OCI-LY3 (cell line): Measurements from ENCODE around the gene LRRC26.
A peak's percentile ranks its signal among the peaks of the same experiment; 100 is the strongest.

ENCODE experiments used
- H2AFZ ChIP-seq: fragments of 200-600, 300-600 bp; shearing (Covaris generic); 2 replicates; pipeline ENCODE4 v1.6.0; 2014; ENCODE audit warnings: antibody characterized with exemption, low read depth, low read length
- H3K27ac ChIP-seq: fragments of 200-600, 300-600 bp; sonication (generic); 2 replicates; pipeline ENCODE4 v1.5.1; 2014; ENCODE audit warnings: mild to moderate bottlenecking, low read length, moderate library complexity, mixed read lengths
- H3K27me3 ChIP-seq: fragments of 200-600, 300-600 bp; sonication (generic); 2 replicates; pipeline ENCODE4 v1.6.1; 2014; ENCODE audit warnings: low read depth, low read length, mixed read lengths
- H3K36me3 ChIP-seq: fragments of 200-600, 300-600 bp; sonication (generic); replicated peaks from 2 replicates; pipeline ENCODE3; 2014; ENCODE audit warnings: low read depth, low read length, mixed read lengths
- H3K4me1 ChIP-seq: fragments of 300-600, 200-600 bp; sonication (generic); 2 replicates; pipeline ENCODE4 v1.6.1; 2014; ENCODE audit warnings: low read length, mixed read lengths
- H3K4me2 ChIP-seq: fragments of 200-600, 300-600 bp; sonication (generic); 2 replicates; pipeline ENCODE4 v1.6.1; 2014; ENCODE audit warnings: low read length, mixed read lengths
- H3K4me3 ChIP-seq: fragments of 300-600, 200-600 bp; sonication (generic); 2 replicates; pipeline ENCODE4 v1.5.1; 2014; ENCODE audit warnings: antibody characterized with exemption, mild to moderate bottlenecking, low read length, moderate library complexity
- H3K79me2 ChIP-seq: fragments of 300-600, 200-600 bp; shearing (Covaris generic); 2 replicates; pipeline ENCODE4 v1.6.1; 2014; ENCODE audit warnings: mild to moderate bottlenecking, low read length, mixed read lengths
- H3K9ac ChIP-seq: fragments of 300-600, 200-600 bp; shearing (Covaris generic); 2 replicates; pipeline ENCODE4 v1.6.0; 2014; ENCODE audit warnings: mild to moderate bottlenecking, low read length, moderate library complexity
- H3K9me3 ChIP-seq: fragments of 200-600, 300-600 bp; shearing (Covaris generic); 2 replicates; pipeline ENCODE4 v1.6.1; 2014; ENCODE audit warnings: low read length, mixed read lengths; ENCODE audit not compliant: insufficient read depth
- H4K20me1 ChIP-seq: fragments of 200-600, 300-600 bp; sonication (generic); 2 replicates; pipeline ENCODE4 v1.6.1; 2016; ENCODE audit warnings: low read length, mixed read lengths; ENCODE audit not compliant: insufficient read depth
- EZH2phosphoT487 ChIP-seq: fragments of 200-600 bp; shearing (Covaris generic); IDR thresholded peaks from 2 replicates; pipeline ENCODE4 v1.6.1; 2018; ENCODE audit warnings: antibody characterized with exemption, mixed run types, low read depth
- TF ChIP-seq, protein P1 (sequence below): fragments of 200-600, 300-600 bp; sonication (generic); IDR thresholded peaks from 2 replicates; pipeline ENCODE4 v1.5.1; 2014; ENCODE audit warnings: antibody characterized with exemption, low read length, low read depth

LRRC26 gene

DNA sequence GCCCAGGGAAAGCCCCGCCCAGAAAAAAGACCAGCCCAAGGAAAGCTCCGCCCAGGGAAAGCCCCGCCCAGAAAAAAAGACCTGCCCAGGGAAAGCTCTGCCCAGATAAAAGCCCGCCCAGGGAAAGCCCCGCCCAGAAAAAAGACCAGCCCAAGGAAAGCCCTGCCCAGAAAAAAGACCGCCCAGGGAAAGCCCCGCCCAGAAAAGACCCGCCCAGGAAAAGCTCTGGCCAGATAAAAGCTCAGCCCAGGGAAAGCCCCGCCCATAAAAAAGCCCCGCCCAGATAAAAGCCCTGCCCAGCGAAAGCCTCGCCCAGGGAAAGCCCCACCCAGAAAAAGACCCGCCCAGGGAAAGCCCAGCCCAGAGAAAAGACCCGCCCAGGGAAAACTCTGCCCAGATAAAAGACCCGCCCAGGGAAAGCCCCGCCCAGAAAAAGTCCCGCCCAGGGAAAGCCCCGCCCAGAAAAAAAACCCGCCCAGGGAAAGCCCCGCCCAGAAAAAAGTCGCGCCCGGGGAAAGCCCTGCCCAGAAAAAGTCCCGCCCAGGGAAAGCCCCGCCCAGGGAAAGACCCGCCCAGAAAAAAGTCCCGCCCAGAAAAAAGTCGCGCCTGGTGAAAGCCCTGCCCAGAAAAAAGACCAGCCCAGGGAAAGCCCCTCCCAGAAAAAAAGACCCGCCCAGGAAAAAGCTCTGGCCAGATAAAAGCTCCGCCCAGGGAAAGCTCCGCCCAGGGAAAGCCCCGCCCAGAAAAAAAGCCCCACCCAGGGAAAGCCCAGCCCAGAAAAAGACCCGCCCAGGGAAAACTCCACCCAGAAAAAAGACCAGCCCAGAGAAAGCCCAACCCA, 19.0 kb downstream of the LRRC26 start:
- Histone ChIP-seq H3K4me3 (peak overlapping the region; percentile 43), H3K27me3 (no peaks in the 10 kb centered on the region), H3K4me2 (peak overlapping the region; percentile 77)

GRCh38 chr9:137149942-137150616, 19.8 kb downstream of the LRRC26 start:
- Histone ChIP-seq H4K20me1 (no peaks in the 10 kb centered on the region), H3K9ac (peak overlapping the region; percentile 62), H3K79me2 (no peaks in the 10 kb centered on the region), H3K4me3 (peak overlapping the region; percentile 72), H3K36me3 (no peaks in the 10 kb centered on the region), H3K4me1 (peaks cover 21% of the 10 kb centered on the region), H3K4me2 (peak overlapping the region; percentile 77), H3K27me3 (no peaks in the 10 kb centered on the region), H2AFZ (0 out of 2 replicates have a peak overlapping the region, but pooled peaks have one; percentile 42), H3K9me3 (no peaks in the 10 kb centered on the region), H3K27ac (peak overlapping the region; percentile 73)
- TF ChIP-seq EZH2phosphoT487: no peak
- TF ChIP-seq, protein P1, sequence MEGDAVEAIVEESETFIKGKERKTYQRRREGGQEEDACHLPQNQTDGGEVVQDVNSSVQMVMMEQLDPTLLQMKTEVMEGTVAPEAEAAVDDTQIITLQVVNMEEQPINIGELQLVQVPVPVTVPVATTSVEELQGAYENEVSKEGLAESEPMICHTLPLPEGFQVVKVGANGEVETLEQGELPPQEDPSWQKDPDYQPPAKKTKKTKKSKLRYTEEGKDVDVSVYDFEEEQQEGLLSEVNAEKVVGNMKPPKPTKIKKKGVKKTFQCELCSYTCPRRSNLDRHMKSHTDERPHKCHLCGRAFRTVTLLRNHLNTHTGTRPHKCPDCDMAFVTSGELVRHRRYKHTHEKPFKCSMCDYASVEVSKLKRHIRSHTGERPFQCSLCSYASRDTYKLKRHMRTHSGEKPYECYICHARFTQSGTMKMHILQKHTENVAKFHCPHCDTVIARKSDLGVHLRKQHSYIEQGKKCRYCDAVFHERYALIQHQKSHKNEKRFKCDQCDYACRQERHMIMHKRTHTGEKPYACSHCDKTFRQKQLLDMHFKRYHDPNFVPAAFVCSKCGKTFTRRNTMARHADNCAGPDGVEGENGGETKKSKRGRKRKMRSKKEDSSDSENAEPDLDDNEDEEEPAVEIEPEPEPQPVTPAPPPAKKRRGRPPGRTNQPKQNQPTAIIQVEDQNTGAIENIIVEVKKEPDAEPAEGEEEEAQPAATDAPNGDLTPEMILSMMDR: no peak

More for the DNA sequence above, 19.0 kb downstream of the LRRC26 start:
- Histone ChIP-seq H3K36me3 (no peaks in the 10 kb centered on the region), H3K4me1 (peaks cover 21% of the 10 kb centered on the region), H3K79me2 (no peaks in the 10 kb centered on the region), H3K9ac (peak overlapping the region; percentile 26; the same call in 1 of the 2 replicates), H4K20me1 (no peaks in the 10 kb centered on the region), H3K27ac (peak overlapping the region; percentile 73), H3K9me3 (no peaks in the 10 kb centered on the region), H2AFZ (no peak overlapping the region)
- TF ChIP-seq EZH2phosphoT487: no peak
- TF ChIP-seq, protein P1: no peak

DNA sequence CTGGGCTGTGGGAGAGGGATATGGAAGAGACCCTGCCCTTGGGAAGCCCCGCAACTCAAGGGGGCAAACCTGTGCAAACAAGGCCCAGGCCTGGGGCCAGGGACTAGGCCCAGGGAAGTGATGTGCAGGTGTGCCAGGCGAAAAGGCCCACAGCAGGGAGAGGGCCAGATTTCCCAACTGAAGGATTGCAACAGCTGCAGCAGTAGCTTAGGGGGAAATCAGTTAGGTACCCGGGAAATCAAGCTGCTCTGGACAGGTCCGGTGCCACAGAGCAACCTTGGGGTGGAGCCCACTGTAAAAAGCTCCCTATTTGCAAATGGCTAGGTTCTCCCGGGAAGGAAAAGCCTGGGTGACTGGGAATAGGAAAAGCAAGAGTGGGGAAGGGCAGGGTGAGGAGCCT, 20.5 kb downstream of the LRRC26 start:
- TF ChIP-seq, protein P1: no peak
- TF ChIP-seq EZH2phosphoT487: no peak
- no peaks in the 10 kb centered on the region for H3K36me3 ChIP-seq
- no peaks in the 10 kb centered on the region for H3K79me2 ChIP-seq
- H3K27ac ChIP-seq: peak overlapping the region; percentile 73
- H3K4me3 ChIP-seq: peak overlapping the region; percentile 72
- H3K9ac ChIP-seq: peak overlapping the region; percentile 62; the same call in 1 of the 2 replicates
- H3K9me3 ChIP-seq: no peaks in the 10 kb centered on the region
- no peaks in the 10 kb centered on the region for H4K20me1 ChIP-seq
- no peaks in the 10 kb centered on the region for H3K27me3 ChIP-seq
- H3K4me2 ChIP-seq: peak overlapping the region; percentile 77
- peaks cover 21% of the 10 kb centered on the region for H3K4me1 ChIP-seq
- H2AFZ ChIP-seq: no peak overlapping the region

DNA sequence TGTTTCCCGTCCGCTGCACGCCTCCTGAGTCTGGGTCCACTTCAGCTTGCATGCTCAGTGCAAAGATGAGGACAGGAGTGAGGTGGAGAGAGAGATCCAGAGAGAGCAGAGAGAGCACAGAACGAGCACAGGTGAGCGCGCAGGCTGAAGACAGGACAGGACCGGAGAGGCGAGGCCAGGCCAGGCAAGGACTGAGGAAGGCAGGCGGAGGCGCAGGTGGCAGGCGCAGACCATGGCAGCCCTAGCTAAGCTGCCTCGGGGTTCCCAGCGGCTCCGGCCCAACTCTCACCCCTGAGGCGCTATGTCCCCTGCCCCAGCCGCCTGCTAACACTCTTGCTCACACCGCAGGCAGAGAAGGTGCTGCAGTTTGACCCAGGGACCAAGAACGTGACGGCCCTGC, 21.2 kb downstream of the LRRC26 start:
- Histone ChIP-seq H3K4me2 (no peak overlapping the region), H4K20me1 (no peaks in the 10 kb centered on the region), H3K27ac (no peak overlapping the region), H3K9ac (no peak overlapping the region), H3K36me3 (no peaks in the 10 kb centered on the region), H3K79me2 (no peaks in the 10 kb centered on the region), H3K9me3 (no peaks in the 10 kb centered on the region), H3K4me1 (peaks cover 21% of the 10 kb centered on the region), H2AFZ (no peak overlapping the region), H3K4me3 (no peak overlapping the region), H3K27me3 (0 out of 2 replicates have a peak, but pooled peaks cover 2% of the 10 kb centered on the region)
- TF ChIP-seq, protein P1: no peak
- TF ChIP-seq EZH2phosphoT487: no peak
